Activated CD8-positive, alpha-beta memory T cell treated with anti-CD3 and anti-CD28 coated beads, Interleukin-2, amount 10 ng/mL, durations not matched to agents 7 days and 5 days (primary cell): ENCODE data around the gene CEP78. TPM values are rescaled to one million over a fixed set of nuclear protein-coding genes. Genes with fewer than 3 reads are reported as not detected.
A peak's percentile ranks its signal among the peaks of the same experiment; 100 is the strongest.
"Not testable (repeated sequence)": the region's sequence is repeated elsewhere in the genome, so short reads cannot be mapped to it uniquely, and the experiment has no call there.

Source experiments
- ATAC-seq: fragments of 150-1000 bp; cut with Tn5 transposase; one replicate; pipeline ENCODE4 v1.10.0; 2021; ENCODE audit warnings: moderate library complexity
- CTCF ChIA-PET: fragments of 350-600 bp; sonication (Branson Sonifier 250); formaldehyde crosslinking; loops from one replicate; lab custom pipeline; 2021; ENCODE audit warnings: antibody characterized with exemption; lab: Charles Lee
- DNase-seq: peaks from one replicate; pipeline ENCODE4 v3.0.0-alpha.2; 2020
- H3K27ac Mint-ChIP-seq: one replicate; pipeline ENCODE4 v1.8.0; 2021; ENCODE audit warnings: mild to moderate bottlenecking, mixed read lengths
- H3K27me3 Mint-ChIP-seq: one replicate; pipeline ENCODE4 v1.8.0; 2021; ENCODE audit warnings: mixed read lengths
- H3K36me3 Mint-ChIP-seq: one replicate; pipeline ENCODE4 v1.8.0; 2021; ENCODE audit warnings: mild to moderate bottlenecking, mixed read lengths
- H3K4me1 Mint-ChIP-seq: one replicate; pipeline ENCODE4 v1.8.0; 2021; ENCODE audit warnings: mixed read lengths
- H3K4me3 Mint-ChIP-seq: one replicate; pipeline ENCODE4 v1.8.0; 2021; ENCODE audit warnings: mild to moderate bottlenecking, moderate library complexity, mixed read lengths
- H3K9me3 Mint-ChIP-seq: one replicate; pipeline ENCODE4 v1.8.0; 2022; ENCODE audit warnings: low read depth, mixed read lengths
- total RNA-seq, 2 experiments: library from RNA; stranded (reverse); gene quantifications; one replicate each; pipeline ENCODE4 v1.2.3, GENCODE V29; 2021

CEP78 gene, protein sequence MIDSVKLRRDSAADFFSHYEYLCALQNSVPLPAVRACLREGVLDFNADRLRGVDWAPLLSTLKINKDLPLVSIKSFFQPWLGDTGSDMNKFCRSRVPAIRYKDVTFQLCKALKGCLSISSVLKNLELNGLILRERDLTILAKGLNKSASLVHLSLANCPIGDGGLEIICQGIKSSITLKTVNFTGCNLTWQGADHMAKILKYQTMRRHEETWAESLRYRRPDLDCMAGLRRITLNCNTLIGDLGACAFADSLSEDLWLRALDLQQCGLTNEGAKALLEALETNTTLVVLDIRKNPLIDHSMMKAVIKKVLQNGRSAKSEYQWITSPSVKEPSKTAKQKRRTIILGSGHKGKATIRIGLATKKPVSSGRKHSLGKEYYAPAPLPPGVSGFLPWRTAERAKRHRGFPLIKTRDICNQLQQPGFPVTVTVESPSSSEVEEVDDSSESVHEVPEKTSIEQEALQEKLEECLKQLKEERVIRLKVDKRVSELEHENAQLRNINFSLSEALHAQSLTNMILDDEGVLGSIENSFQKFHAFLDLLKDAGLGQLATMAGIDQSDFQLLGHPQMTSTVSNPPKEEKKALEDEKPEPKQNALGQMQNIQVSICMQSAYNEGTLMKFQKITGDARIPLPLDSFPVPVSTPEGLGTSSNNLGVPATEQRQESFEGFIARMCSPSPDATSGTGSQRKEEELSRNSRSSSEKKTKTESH
- total RNA-seq = 10 to 100 TPM; 44.4 to 54.0 TPM

DNA sequence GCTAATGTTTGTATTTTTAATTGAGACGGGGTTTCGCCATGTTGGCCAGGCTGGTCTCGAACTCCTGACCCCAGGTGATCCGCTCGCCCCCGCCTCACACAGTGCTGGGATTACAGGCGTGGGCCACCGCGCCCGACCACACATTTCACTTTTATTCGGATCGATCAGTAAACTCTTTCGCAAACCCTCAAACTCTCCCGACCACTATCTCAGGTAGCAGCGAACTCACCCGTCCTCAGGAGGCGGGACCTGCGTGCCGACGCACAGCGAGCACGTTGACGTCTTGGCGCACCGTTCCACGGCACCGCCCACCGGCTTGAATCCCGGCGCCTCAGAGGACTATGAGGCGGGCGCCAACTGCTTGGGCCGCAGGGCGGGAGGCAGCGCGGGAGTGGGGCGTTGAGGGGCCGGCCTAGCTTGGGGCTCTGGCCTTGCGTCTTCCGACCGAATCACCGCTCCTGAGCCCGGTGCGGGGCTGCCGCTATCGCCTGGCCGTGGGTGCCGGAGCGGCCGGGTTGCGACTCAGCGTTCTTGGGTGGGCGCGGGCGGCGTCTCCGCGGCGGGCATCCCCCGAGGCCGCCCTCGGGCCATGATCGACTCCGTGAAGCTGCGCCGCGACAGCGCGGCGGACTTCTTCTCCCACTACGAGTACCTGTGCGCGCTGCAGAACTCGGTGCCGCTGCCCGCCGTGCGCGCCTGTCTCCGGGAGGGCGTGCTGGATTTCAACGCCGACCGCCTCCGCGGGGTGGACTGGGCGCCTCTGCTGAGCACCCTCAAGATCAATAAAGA, at the start of gene CEP78:
CEP78 (plus strand) TSS at position 314 of the 789 bp plus-strand sequence; CDS start at position 590, 276 bp downstream.
- H3K4me3 Mint-ChIP-seq = no peak within 1 kb of the TSS
- DNase-seq = peak; percentile 93

DNA sequence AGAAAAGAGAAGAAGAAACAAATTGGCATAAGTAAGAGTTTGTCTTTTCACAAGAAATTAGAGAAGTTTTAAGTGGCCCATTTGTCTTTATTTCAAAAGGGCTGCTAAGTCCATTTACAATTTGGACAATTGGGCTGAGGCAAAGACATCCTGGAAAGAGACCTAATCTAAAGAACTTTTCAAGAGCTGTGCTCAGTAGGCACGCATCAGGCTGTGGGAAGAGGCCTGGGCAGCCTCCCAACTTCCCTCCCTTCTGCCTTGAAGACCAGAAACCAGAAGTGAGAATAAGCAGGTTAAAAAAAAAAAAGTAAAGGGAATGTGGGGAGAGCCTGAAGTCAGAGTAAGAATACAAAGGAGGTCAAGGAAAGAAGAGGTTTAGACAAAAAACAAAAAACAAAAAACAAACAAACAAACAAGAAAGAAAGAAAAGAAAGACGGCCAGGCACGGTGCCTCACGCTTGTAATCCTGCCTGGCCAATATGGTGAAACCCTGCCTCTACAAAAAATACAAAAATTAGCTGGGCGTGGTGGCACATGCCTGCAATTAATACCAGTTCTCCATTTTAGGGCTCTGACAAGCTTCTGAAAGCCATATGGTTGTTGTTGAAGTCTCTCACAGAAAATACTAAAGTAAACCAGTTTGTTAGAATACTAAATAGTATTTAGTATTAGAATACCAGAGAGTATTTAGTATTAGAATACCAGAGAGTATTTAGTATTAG, 48.0 kb upstream of the CEP78 start:
- DNase-seq (no peak), ATAC-seq (no peak)
- Mint-ChIP-seq H3K4me3 (no peak overlapping the region), H3K9me3 (no peaks in the 10 kb centered on the region), H3K4me1 (no peaks in the 10 kb centered on the region), H3K27ac (no peak overlapping the region), H3K27me3 (no peaks in the 10 kb centered on the region), H3K36me3 (no peaks in the 10 kb centered on the region)
- CTCF ChIA-PET = no interaction called here

More for the DNA sequence above, at the start of gene CEP78:
- Mint-ChIP-seq H3K4me1 (peaks cover 45% of the 10 kb centered on the region), H3K27ac (peak within 1 kb of the TSS; percentile 90), H3K27me3 (no peaks in the 10 kb centered on the region), H3K36me3 (peaks cover 20% of the 10 kb centered on the region), H3K9me3 (no peaks in the 10 kb centered on the region)
- peak; percentile 98 for ATAC-seq
- CTCF ChIA-PET = interaction anchor here (0.6 to 2.7 kb wide), 4 partner anchors 21 to 416 kb away, joined by 3 to 8 read pairs (median 5); no protein-coding TSS in a partner anchor

DNA sequence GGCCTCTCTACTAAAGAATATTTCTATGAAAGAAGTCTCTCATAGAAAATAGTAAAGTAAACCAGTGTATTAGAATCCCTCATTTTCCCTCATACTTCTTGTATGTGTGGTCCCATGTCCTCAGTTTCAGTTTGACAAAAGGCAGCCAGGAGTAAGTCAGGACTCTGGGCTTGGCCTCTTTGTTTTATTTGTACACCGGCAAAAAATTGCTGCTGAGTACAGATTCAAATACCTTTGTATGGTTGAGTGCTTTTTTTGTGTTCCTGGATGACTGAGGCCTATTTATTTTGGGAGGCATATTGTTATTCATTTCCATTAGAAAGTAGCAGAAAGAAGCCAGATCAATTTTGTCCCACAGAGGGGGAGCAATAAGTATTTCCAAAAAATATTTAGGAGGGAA, 47.3 kb upstream of the CEP78 start:
- H3K27me3 Mint-ChIP-seq = no peaks in the 10 kb centered on the region
- H3K36me3 Mint-ChIP-seq = no peaks in the 10 kb centered on the region
- no peaks in the 10 kb centered on the region for H3K9me3 Mint-ChIP-seq
- CTCF ChIA-PET = no interaction called here
- no peak overlapping the region for H3K4me3 Mint-ChIP-seq
- H3K4me1 Mint-ChIP-seq = no peaks in the 10 kb centered on the region
- ATAC-seq (no peak), DNase-seq (no peak)
- H3K27ac Mint-ChIP-seq = no peak overlapping the region

DNA sequence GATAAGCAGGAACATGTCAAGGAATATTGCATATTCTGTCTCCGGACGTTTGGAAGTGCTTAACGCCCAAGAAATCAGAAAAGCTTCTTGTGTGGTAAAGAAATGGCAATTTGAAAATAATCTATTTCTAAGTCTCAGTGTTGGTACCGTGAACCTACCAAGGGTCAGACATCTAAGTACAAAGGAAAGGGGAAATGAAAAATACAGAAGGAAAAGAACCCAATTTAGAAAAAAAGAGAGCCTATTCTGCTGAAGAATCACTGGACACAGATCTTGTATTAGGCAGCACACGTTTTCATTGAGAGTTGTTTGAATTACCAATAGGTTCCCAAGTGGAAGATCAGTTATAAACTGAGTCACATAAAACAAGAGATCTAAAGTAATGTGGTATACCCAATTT, 46.9 kb upstream of the CEP78 start:
- Mint-ChIP-seq H3K4me3 (no peak overlapping the region), H3K27ac (no peak overlapping the region), H3K4me1 (no peaks in the 10 kb centered on the region), H3K36me3 (no peaks in the 10 kb centered on the region), H3K9me3 (no peaks in the 10 kb centered on the region), H3K27me3 (no peaks in the 10 kb centered on the region)
- ATAC-seq (no peak), DNase-seq (no peak)
- CTCF ChIA-PET = no interaction called here

DNA sequence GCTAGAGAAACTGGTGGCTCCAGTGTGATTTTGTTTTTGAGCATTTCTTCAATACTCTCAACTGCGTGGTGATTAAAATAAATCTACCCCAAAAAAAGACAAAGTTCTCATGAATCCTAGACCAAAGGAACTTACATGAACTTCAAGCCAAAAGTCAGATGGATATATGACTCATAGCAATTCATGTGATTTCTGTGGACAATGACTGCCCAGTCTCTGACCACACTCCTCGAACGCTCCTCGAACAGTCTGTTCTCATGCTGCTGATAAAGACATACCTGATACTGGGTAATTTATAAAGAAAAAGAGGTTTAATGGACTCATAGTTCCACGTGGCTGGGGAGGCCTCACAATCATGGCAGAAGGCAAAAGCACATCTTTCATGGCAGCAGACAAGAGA, 46.4 kb upstream of the CEP78 start:
- no peaks in the 10 kb centered on the region for H3K36me3 Mint-ChIP-seq
- no peak overlapping the region for H3K27ac Mint-ChIP-seq
- no peak for ATAC-seq
- CTCF ChIA-PET = no interaction called here
- H3K9me3 Mint-ChIP-seq = no peaks in the 10 kb centered on the region
- H3K27me3 Mint-ChIP-seq = no peaks in the 10 kb centered on the region
- no peaks in the 10 kb centered on the region for H3K4me1 Mint-ChIP-seq
- no peak for DNase-seq
- H3K4me3 Mint-ChIP-seq = no peak overlapping the region

DNA sequence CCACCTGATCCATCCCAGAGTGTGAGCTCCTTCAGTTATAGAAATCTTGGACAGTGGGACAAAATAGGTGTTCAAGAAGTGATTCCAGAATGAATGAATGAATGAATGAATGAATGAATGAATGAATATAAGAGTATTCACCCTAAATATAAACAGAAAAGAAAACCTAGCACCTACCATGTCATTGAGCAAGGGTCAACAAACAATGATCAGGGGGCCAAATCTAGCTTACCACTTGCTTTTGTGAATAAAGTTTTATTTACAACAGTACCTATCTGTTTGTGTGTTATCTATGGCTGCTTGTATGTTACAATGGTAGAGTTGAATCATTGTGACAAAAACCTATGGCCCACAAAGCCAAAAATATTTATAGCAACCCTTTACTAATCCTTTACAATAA, 43.9 kb upstream of the CEP78 start:
- H3K27ac Mint-ChIP-seq = no peak overlapping the region
- CTCF ChIA-PET = interaction anchor here (1.2 kb wide), 1 partner anchor 177 kb away, joined by 3 read pairs; no protein-coding TSS in a partner anchor
- no peaks in the 10 kb centered on the region for H3K9me3 Mint-ChIP-seq
- H3K27me3 Mint-ChIP-seq = no peaks in the 10 kb centered on the region
- no peaks in the 10 kb centered on the region for H3K36me3 Mint-ChIP-seq
- H3K4me1 Mint-ChIP-seq = no peaks in the 10 kb centered on the region
- no peak for ATAC-seq
- no peak overlapping the region for H3K4me3 Mint-ChIP-seq
- DNase-seq = no peak

DNA sequence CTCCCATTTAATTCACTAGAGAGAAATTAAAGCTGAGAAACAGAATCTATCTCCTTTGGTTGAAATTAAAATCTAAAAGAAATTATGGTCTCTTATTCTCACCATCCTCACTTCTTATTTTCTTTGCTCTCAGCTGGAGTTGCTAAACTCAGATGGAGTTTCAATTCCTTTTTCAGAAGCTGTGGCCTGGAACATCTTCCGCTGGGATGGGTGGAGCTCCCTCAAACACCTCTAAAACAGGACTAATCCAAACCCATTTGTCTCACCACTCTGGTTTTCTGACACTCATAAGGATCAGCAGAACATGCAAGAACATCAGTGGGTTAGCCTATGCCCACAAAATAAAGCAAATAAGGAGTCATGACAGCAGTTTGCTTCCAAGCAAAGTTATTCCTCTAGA, 39.6 kb upstream of the CEP78 start:
- Mint-ChIP-seq H3K4me1 (peaks cover 11% of the 10 kb centered on the region), H3K27ac (no peak overlapping the region), H3K9me3 (no peaks in the 10 kb centered on the region), H3K36me3 (no peaks in the 10 kb centered on the region), H3K27me3 (no peaks in the 10 kb centered on the region), H3K4me3 (no peak overlapping the region)
- CTCF ChIA-PET = no interaction called here
- DNase-seq (no peak), ATAC-seq (no peak)

DNA sequence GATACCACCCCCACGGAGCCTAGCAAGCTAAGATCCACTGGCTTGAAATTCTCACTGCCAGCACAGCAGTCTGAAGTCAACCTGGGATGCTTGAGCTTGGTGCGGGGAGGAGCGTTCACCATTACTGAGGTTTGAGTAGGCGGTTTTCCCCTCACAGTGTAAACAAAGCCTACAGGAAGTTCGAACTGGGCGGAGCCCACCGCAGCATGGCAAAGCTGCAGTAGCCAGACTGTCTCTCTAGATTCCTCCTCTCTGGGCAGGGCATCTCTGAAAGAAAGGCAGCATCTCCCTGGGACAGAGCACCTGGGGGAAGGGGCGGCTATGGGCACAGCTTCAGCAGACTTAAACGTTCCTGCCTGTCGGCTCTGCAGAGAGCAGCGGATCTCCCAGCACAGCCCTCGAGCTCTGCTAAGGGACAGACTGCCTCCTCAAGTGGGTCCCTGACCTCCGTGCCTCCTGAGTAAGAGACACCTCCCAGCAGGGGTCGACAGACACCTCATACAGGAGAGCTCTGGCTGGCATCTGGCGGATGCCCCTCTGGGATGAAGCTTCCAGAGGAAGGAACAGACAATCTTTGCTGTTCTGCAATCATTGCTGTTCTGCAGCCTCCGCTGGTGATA, 34.6 kb upstream of the CEP78 start:
- peak overlapping the region; percentile 36 for H3K4me3 Mint-ChIP-seq
- DNase-seq = peak; percentile 86
- CTCF ChIA-PET = interaction anchor here (0.8 to 1.6 kb wide), 7 partner anchors 9 to 224 kb away, joined by 3 to 6 read pairs (median 3); partner anchors contain the start of gene PSAT1
- H3K9me3 Mint-ChIP-seq, H3K27me3 Mint-ChIP-seq: not testable (repeated sequence)
- peak overlapping the region; percentile 58 for H3K27ac Mint-ChIP-seq
- peaks cover 23% of the 10 kb centered on the region for H3K4me1 Mint-ChIP-seq
- H3K36me3 Mint-ChIP-seq = peaks cover 13% of the 10 kb centered on the region
- peak; percentile 69 for ATAC-seq

DNA sequence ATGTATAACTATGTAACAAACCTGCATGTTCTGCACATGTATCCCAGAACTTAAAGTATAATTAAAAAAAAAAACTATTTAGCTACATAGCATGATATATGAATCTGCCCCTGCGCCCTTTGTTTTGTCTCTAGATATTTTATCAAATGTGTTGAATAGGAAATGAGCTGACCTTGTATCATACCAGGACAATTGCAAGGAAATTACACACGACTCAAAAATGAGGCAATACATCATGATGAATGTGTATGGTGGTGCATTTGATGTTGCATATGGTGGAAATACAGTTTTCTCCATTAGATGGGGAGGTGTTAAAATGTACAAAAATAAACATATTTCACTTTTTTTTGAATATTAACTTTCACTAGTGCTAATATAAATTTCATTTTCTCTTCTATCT, 28.6 kb upstream of the CEP78 start:
- DNase-seq (no peak), ATAC-seq (no peak)
- Mint-ChIP-seq H3K36me3 (peaks cover 7% of the 10 kb centered on the region), H3K27me3 (no peaks in the 10 kb centered on the region), H3K4me1 (peaks cover 20% of the 10 kb centered on the region), H3K27ac (no peak overlapping the region), H3K9me3 (no peaks in the 10 kb centered on the region), H3K4me3 (no peak overlapping the region)
- CTCF ChIA-PET = no interaction called here

DNA sequence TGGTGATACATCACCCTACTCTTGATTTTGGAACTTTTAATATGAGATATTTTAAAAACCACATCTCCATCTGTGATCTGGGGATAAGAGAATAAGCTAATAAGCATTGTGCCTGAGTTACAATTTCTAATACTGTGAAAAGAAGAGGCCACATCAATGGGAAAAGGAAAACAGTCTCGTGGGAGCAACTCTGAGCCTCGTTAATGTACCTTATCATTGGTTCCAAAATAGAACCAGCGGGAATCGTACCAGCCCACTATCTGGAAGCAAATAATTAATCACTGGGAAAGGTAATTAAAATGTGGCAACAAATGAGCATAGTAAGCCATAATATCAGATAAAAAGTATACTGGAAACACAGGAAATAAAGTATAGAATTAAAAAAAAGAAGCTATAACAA, 28.0 kb upstream of the CEP78 start:
- H3K27me3 Mint-ChIP-seq = no peaks in the 10 kb centered on the region
- H3K9me3 Mint-ChIP-seq = no peaks in the 10 kb centered on the region
- ATAC-seq (no peak), DNase-seq (no peak)
- no peak overlapping the region for H3K27ac Mint-ChIP-seq
- peaks cover 5% of the 10 kb centered on the region for H3K36me3 Mint-ChIP-seq
- peaks cover 22% of the 10 kb centered on the region for H3K4me1 Mint-ChIP-seq
- H3K4me3 Mint-ChIP-seq = no peak overlapping the region
- CTCF ChIA-PET = no interaction called here

DNA sequence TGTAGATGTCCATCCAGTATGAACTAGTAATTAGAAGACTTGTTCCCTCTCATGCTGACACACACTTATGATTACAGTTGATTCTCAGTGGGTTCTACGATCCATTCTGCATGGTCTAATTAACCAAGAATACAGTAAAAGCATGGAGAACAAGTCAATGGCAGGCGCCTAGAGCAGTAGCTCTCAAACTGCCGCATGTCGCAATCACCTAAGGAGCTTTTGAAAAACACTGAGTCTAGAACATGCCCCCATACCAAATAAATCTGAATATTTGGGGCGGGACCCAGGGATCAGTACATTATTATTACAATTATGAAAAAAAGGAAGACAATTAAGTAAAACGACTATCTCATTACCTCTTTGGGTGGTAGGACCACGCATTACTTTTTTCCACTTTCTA, 26.7 kb upstream of the CEP78 start:
- peaks cover 3% of the 10 kb centered on the region for H3K36me3 Mint-ChIP-seq
- no peaks in the 10 kb centered on the region for H3K27me3 Mint-ChIP-seq
- H3K4me3 Mint-ChIP-seq = no peak overlapping the region
- CTCF ChIA-PET = interaction anchor here (1.3 kb wide), 1 partner anchor 161 kb away, joined by 4 read pairs; no protein-coding TSS in a partner anchor
- DNase-seq = no peak
- H3K9me3 Mint-ChIP-seq = no peaks in the 10 kb centered on the region
- ATAC-seq = no peak
- H3K27ac Mint-ChIP-seq = no peak overlapping the region
- H3K4me1 Mint-ChIP-seq = peaks cover 30% of the 10 kb centered on the region

DNA sequence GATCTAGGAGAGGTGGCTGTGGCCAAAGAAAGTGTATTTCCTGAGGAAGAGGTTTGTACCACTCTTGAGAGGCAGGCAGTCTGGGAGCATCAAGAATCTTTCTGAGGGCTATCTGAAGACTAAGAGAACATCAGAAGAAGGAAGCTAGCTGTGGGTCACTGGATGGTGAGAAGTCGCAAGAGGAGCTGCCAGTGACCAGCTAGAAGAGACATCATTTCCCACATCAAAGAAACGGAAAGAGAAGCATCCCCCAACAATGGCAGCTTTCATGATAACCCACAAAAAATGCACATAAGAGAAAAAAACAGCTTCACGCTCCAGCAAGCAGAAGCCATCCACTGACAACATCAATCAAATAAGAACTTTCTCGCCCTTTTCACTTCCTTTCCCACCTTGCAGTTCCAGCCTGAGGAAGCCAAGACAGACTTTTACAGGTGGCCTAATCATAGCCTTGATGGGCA, 25.0 kb upstream of the CEP78 start:
- peak; percentile 41 for DNase-seq
- ATAC-seq = peak; percentile 54
- H3K9me3 Mint-ChIP-seq = no peaks in the 10 kb centered on the region
- H3K4me1 Mint-ChIP-seq = peaks cover 30% of the 10 kb centered on the region
- H3K4me3 Mint-ChIP-seq = no peak overlapping the region
- no peaks in the 10 kb centered on the region for H3K36me3 Mint-ChIP-seq
- H3K27me3 Mint-ChIP-seq = no peaks in the 10 kb centered on the region
- peak overlapping the region; percentile 35 for H3K27ac Mint-ChIP-seq
- CTCF ChIA-PET = interaction anchor here (0.7 to 2.0 kb wide), 6 partner anchors 10 to 754 kb away, joined by 3 to 6 read pairs (median 3); no protein-coding TSS in a partner anchor
